Measurements from ENCODE around the gene GABPA. TPM values are rescaled to one million over a fixed set of nuclear protein-coding genes. Genes with fewer than 3 reads are reported as not detected.
"Not testable (repeated sequence)": the region's sequence is repeated elsewhere in the genome, so short reads cannot be mapped to it uniquely, and the experiment has no call there.

GABPA gene
- total RNA-seq, 1 donor from 2014 or later, result 23.3 TPM

GRCh38 chr21:25709684-25710265, 25.0 kb upstream of the GABPA start:
- no peak for TF ChIP-seq CTCF (IDR thresholded peaks at IDR 0.05)
- TF ChIP-seq POLR2AphosphoS5 (IDR thresholded peaks at IDR 0.05; ENCODE audit: insufficient read depth in 1 of 2, low read depth in 1 of 2), result no peak
- no peak for TF ChIP-seq POLR2A (IDR thresholded peaks at IDR 0.05)
- Histone ChIP-seq H3K4me1 (no peaks in the 10 kb centered on the region), H3K9me3 (no peaks in the 10 kb centered on the region), H3K4me3 (no peak overlapping the region), H3K36me3 (peaks cover 0 to 8% of the 10 kb centered on the region in 2 donors), H3K27me3 (no peaks in the 10 kb centered on the region), H3K27ac (no peak overlapping the region)
- no peak for DNase-seq (ENCODE audit: extremely low spot score in 2 of 2)
- intact Hi-C loops (cut with DNase I), result loop anchor here (2.0 kb wide), 1 partner anchor 101 kb away; no protein-coding TSS in a partner anchor

GRCh38 chr21:25710550-25710949, 24.2 kb upstream of the GABPA start:
- no peak for TF ChIP-seq POLR2AphosphoS5 (IDR thresholded peaks at IDR 0.05; ENCODE audit: insufficient read depth in 1 of 2, low read depth in 1 of 2)
- no peak for TF ChIP-seq POLR2A (IDR thresholded peaks at IDR 0.05)
- TF ChIP-seq CTCF (IDR thresholded peaks at IDR 0.05), result no peak
- Histone ChIP-seq H3K9me3 (no peaks in the 10 kb centered on the region), H3K36me3 (peaks cover 0 to 8% of the 10 kb centered on the region in 2 donors), H3K4me1 (no peaks in the 10 kb centered on the region), H3K27me3 (no peaks in the 10 kb centered on the region), H3K27ac (no peak overlapping the region), H3K4me3 (no peak overlapping the region)
- no peak for DNase-seq (ENCODE audit: extremely low spot score in 2 of 2)
- intact Hi-C loops (cut with DNase I), result no loop called here

GRCh38 chr21:25714066-25714465, 20.7 kb upstream of the GABPA start:
- H3K27me3 ChIP-seq; H3K9me3 ChIP-seq; DNase-seq (ENCODE audit: extremely low spot score in 2 of 2); H3K4me3 ChIP-seq; H3K4me1 ChIP-seq; H3K27ac ChIP-seq; H3K36me3 ChIP-seq; intact Hi-C loops (cut with DNase I): not testable (repeated sequence)

GRCh38 chr21:25717491-25718147, 17.2 kb upstream of the GABPA start:
- Histone ChIP-seq H3K27me3 (no peaks in the 10 kb centered on the region), H3K36me3 (peaks cover 0 to 7% of the 10 kb centered on the region in 2 donors), H3K4me3 (no peak overlapping the region), H3K9me3 (no peaks in the 10 kb centered on the region), H3K27ac (no peak overlapping the region), H3K4me1 (no peaks in the 10 kb centered on the region)
- intact Hi-C loops (cut with DNase I), result no loop called here
- DNase-seq (ENCODE audit: extremely low spot score in 2 of 2), result no peak
- TF ChIP-seq CTCF (IDR thresholded peaks at IDR 0.05) (no peak), POLR2A (IDR thresholded peaks at IDR 0.05) (no peak), POLR2AphosphoS5 (IDR thresholded peaks at IDR 0.05; ENCODE audit: insufficient read depth in 1 of 2, low read depth in 1 of 2) (no peak)

GRCh38 chr21:25721987-25722386, 12.8 kb upstream of the GABPA start:
- DNase-seq (ENCODE audit: extremely low spot score in 2 of 2), result no peak
- Histone ChIP-seq H3K4me1 (no peaks in the 10 kb centered on the region), H3K27me3 (no peaks in the 10 kb centered on the region), H3K9me3 (no peaks in the 10 kb centered on the region), H3K4me3 (no peak overlapping the region), H3K36me3 (peaks cover 0 to 44% of the 10 kb centered on the region in 2 donors), H3K27ac (no peak overlapping the region)
- intact Hi-C loops (cut with DNase I), result no loop called here
- TF ChIP-seq POLR2A (IDR thresholded peaks at IDR 0.05) (no peak), POLR2AphosphoS5 (IDR thresholded peaks at IDR 0.05; ENCODE audit: insufficient read depth in 1 of 2, low read depth in 1 of 2) (no peak), CTCF (IDR thresholded peaks at IDR 0.05) (no peak)

Data from vagina (tissue), 2 donors.